Measurements from ENCODE around the gene AMFR.

DNA sequence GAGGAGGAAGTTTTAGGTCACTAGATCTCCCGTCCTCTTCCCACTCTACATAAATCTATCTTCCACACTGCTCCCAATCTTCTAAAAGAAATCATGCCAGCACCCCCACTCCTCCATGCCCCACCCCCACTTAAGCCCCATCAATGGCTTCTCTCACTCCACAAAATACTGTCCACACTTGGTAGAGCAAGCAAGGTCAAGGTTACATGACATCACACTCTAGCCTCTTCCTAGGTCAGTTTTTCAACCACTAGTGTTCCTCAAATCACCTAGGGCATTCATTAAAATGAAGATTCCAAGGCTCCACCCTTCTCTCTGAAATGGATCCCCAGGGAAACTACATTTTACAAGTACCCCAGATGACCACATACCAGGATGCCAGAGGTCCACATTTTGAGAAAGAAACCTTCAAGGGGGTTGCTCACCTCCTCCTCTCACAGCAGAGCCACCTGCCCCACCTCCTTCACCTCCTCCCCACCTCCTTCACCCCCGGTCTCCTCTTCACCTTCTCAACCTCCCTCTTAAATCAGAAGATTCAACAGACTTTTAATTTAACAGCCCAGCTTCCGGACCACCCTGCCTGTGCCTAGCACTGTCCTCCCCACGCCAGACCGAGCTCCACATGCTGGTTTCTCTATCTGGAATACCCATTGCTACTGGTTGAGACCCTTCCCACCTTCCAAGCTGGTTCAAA is 3.2 kb downstream of the AMFR start:
- TF ChIP-seq, protein P1, sequence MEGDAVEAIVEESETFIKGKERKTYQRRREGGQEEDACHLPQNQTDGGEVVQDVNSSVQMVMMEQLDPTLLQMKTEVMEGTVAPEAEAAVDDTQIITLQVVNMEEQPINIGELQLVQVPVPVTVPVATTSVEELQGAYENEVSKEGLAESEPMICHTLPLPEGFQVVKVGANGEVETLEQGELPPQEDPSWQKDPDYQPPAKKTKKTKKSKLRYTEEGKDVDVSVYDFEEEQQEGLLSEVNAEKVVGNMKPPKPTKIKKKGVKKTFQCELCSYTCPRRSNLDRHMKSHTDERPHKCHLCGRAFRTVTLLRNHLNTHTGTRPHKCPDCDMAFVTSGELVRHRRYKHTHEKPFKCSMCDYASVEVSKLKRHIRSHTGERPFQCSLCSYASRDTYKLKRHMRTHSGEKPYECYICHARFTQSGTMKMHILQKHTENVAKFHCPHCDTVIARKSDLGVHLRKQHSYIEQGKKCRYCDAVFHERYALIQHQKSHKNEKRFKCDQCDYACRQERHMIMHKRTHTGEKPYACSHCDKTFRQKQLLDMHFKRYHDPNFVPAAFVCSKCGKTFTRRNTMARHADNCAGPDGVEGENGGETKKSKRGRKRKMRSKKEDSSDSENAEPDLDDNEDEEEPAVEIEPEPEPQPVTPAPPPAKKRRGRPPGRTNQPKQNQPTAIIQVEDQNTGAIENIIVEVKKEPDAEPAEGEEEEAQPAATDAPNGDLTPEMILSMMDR (IDR thresholded peaks at IDR 0.05): no peak
- TF ChIP-seq POLR2A (IDR thresholded peaks at IDR 0.05): no peak

Data from testis (tissue), 2 donors.